Measurements from ENCODE around the gene NR3C2. TPM values are rescaled to one million over a fixed set of nuclear protein-coding genes. Genes with fewer than 3 reads are reported as not detected.

Gene NR3C2
- total RNA-seq, 5 donors from 2014 or later (not counting 1 experiment from before 2014, with no cell fraction given), result 33.5 to 60.4 (median 34.5) TPM

DNA sequence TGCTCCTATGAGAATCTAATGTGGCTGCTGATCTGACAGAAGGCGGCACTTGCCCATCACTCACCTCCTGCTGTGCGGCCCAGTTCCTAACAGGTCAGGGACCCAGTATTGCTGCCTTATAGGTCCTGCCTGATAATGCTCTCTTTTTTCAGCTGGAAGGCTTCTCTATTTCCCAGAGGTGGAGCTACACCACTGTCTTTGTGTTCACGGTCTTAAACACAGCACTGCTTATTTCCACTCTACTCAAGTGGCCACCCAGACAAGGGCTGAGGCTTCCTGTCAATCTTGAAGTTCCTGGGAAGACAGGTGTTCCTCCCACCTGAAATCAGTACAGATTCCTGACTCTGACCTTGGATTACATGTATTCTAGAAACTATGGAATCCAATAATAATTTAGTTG lies 270.6 kb downstream of the NR3C2 start:
- POLR2A ChIA-PET, result no interaction called here
- no peak for ATAC-seq (replicated peaks in 1 of 4)
- H3K27me3 Mint-ChIP-seq, result no peaks in the 10 kb centered on the region
- no peak for DNase-seq
- H3K9me3 Mint-ChIP-seq, result peaks cover 0 to 2% (median 0%) of the 10 kb centered on the region in 3 donors
- no peaks in the 10 kb centered on the region for H3K9me3 ChIP-seq
- no peak overlapping the region for H3K27ac ChIP-seq (ENCODE audit: low read length)
- no peaks in the 10 kb centered on the region for H3K36me3 ChIP-seq (ENCODE audit: control insufficient read depth in 2 of 2, extremely low read depth in 1 of 2, insufficient read depth in 1 of 2, low read length in 1 of 2)
- H3K27ac Mint-ChIP-seq, result peak overlapping the region in 1 of 2 donors; percentile 12
- peaks cover 0 to 9% of the 10 kb centered on the region in 2 experiments for H3K4me1 ChIP-seq (ENCODE audit: control insufficient read depth in 1 of 2, extremely low read depth in 1 of 2, insufficient read depth in 2 of 2, low read length in 2 of 2)
- CTCF ChIA-PET, result interaction anchor here in 1 of 2 donors (0.5 kb wide), 1 partner anchor 119 kb away, joined by 3 read pairs; no protein-coding TSS in a partner anchor
- peaks cover 28 to 46% (median 40%) of the 10 kb centered on the region in 3 donors for H3K4me1 Mint-ChIP-seq
- peaks cover 35% of the 10 kb centered on the region for H3K36me3 Mint-ChIP-seq
- H3K27me3 ChIP-seq (replicated peaks in 1 of 2; ENCODE audit: control insufficient read depth in 2 of 2, extremely low read depth in 1 of 2, insufficient read depth in 2 of 2, low read length in 1 of 2), result no peaks in the 10 kb centered on the region
- H3K4me3 Mint-ChIP-seq, result no peak overlapping the region
- H3K4me3 ChIP-seq (ENCODE audit: control insufficient read depth in 1 of 2, extremely low read depth in 1 of 2, low read length in 1 of 2), result no peak overlapping the region
- 83% methylated on average over 3 of the region's 3 CpGs for WGBS (ENCODE audit: insufficient coverage)

DNA sequence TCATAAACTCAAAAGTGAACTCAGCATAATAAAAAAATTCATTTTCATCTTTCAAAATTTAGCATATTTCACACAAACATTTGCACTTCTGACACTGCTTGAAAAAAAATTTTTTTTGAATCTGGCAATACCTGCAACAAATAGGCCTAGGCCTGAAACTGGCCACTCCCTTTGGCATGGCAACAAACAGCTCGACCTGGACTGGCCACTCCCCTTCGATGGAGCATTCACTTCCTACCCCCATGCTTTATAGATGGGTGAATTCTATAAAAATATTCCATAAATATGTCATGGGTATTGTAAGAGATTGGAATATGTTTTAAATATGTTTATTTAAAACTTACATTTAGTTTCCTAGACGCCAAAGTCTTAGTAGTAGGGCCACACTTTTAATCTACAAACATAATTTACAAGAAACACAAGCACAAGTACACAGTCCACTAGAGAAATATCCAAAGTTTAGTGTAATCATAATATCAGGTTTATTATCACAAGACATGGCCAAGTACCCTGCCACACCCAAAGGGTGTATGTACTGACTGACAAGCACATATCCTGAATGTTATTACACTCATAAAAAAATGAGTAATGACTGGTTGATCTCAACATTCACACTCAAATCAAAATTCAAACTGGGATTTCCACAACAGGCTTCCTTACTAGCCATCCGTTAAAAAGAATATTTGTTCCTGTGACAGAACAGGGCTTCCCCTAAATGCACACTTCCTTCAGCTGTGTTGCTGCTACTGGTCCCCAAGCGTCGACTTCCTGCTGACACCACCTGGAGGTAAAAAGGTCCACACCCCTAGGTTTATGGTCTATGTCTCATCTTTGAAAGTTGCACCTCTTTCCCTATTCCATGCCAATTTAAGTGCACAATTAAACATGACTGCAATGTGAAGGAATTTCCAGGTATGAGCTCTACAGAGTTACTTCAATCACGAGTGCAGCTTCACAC lies 271.5 kb downstream of the NR3C2 start:
- Mint-ChIP-seq H3K27ac (peak overlapping the region; percentile 4 to 49), H3K27me3 (no peaks in the 10 kb centered on the region), H3K36me3 (peaks cover 32% of the 10 kb centered on the region), H3K4me1 (peaks cover 29 to 46% (median 40%) of the 10 kb centered on the region in 3 donors), H3K9me3 (peaks cover 0 to 2% (median 0%) of the 10 kb centered on the region in 3 donors), H3K4me3 (no peak overlapping the region)
- Histone ChIP-seq H3K9me3 (no peaks in the 10 kb centered on the region), H3K27me3 (replicated peaks in 1 of 2; ENCODE audit: control insufficient read depth in 2 of 2, extremely low read depth in 1 of 2, insufficient read depth in 2 of 2, low read length in 1 of 2) (no peaks in the 10 kb centered on the region), H3K4me1 (ENCODE audit: control insufficient read depth in 1 of 2, extremely low read depth in 1 of 2, insufficient read depth in 2 of 2, low read length in 2 of 2) (peaks cover 0 to 9% of the 10 kb centered on the region in 2 experiments), H3K36me3 (ENCODE audit: control insufficient read depth in 2 of 2, extremely low read depth in 1 of 2, insufficient read depth in 1 of 2, low read length in 1 of 2) (no peaks in the 10 kb centered on the region), H3K27ac (ENCODE audit: low read length) (no peak overlapping the region), H3K4me3 (ENCODE audit: control insufficient read depth in 1 of 2, extremely low read depth in 1 of 2, low read length in 1 of 2) (no peak overlapping the region)
- ChIA-PET POLR2A (no interaction called here), CTCF (interaction anchor here in 1 of 2 donors (0.5 kb wide), 1 partner anchor 118 kb away, joined by 3 read pairs; no protein-coding TSS in a partner anchor)
- DNase-seq, result peak in 4 of 35 experiments; percentile 1 to 21 (median 14)
- peak; percentile 45 to 77 (median 70) for ATAC-seq (replicated peaks in 1 of 4)
- WGBS (ENCODE audit: insufficient coverage), result 27% methylated on average over 3 of the region's 7 CpGs

DNA sequence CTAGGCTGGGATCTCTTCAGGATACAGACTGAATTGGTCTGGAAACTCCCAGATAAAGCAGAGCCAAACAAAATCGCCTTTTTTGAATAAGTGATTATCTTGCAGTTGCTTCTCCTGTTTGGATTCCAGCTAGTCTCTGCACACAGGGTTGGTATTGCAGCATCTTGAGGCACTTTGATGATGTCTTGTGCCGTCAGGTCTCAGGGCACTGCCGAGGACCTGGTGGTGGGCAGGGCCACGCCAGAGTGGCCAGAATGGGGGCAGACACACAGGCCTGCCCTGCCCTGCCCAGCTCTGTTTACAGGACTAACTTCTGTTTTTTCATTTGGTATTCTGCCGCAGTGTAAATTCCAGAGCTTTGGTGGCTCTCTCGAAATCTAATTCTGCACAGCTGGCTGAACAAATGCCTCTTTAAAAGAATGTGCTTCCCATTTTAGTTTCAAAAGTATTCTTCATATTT lies 276.1 kb downstream of the NR3C2 start:
- Mint-ChIP-seq H3K27ac (no peak overlapping the region), H3K4me1 (peaks cover 13 to 38% (median 14%) of the 10 kb centered on the region in 3 donors), H3K4me3 (no peak overlapping the region), H3K27me3 (no peaks in the 10 kb centered on the region), H3K9me3 (no peaks in the 10 kb centered on the region), H3K36me3 (peaks cover 20% of the 10 kb centered on the region)
- Histone ChIP-seq H3K9me3 (no peaks in the 10 kb centered on the region), H3K27ac (ENCODE audit: low read length) (no peak overlapping the region), H3K36me3 (ENCODE audit: control insufficient read depth in 2 of 2, extremely low read depth in 1 of 2, insufficient read depth in 1 of 2, low read length in 1 of 2) (no peaks in the 10 kb centered on the region), H3K27me3 (replicated peaks in 1 of 2; ENCODE audit: control insufficient read depth in 2 of 2, extremely low read depth in 1 of 2, insufficient read depth in 2 of 2, low read length in 1 of 2) (no peaks in the 10 kb centered on the region), H3K4me3 (ENCODE audit: control insufficient read depth in 1 of 2, extremely low read depth in 1 of 2, low read length in 1 of 2) (no peak overlapping the region), H3K4me1 (ENCODE audit: control insufficient read depth in 1 of 2, extremely low read depth in 1 of 2, insufficient read depth in 2 of 2, low read length in 2 of 2) (peaks cover 0 to 4% of the 10 kb centered on the region in 2 experiments)
- DNase-seq (no peak), ATAC-seq (replicated peaks in 1 of 4) (no peak)
- CTCF ChIA-PET, result interaction anchor here in 1 of 2 donors (0.6 kb wide), 1 partner anchor 588 kb away, joined by 3 read pairs; no protein-coding TSS in a partner anchor
- 95% methylated on average over 4 of the region's 6 CpGs for WGBS (ENCODE audit: insufficient coverage)
- POLR2A ChIA-PET, result no interaction called here

DNA sequence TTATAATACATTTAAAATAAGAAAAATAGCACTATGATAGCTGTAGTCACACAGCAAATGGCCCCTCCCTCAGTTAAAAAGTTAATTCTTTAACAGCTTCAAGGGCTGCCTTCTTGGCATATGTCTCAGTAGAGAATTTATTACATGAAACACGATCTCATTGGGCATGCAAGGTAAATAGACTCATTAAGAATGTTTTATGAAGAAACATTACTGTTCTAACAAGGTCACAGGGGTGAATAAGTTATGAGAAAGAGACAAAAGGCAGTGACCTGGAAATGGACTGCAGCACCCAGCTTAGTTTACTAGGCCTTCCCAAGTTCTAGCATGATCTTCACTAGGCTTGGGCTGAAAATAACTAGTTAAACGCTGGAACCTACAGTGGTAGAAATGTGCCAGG lies 277.7 kb downstream of the NR3C2 start:
- Mint-ChIP-seq H3K36me3 (peaks cover 15% of the 10 kb centered on the region), H3K4me1 (peaks cover 7 to 30% (median 9%) of the 10 kb centered on the region in 3 donors), H3K27me3 (no peaks in the 10 kb centered on the region), H3K27ac (no peak overlapping the region), H3K4me3 (no peak overlapping the region), H3K9me3 (no peaks in the 10 kb centered on the region)
- H3K9me3 ChIP-seq, result no peaks in the 10 kb centered on the region
- no peaks in the 10 kb centered on the region for H3K27me3 ChIP-seq (replicated peaks in 1 of 2; ENCODE audit: control insufficient read depth in 2 of 2, extremely low read depth in 1 of 2, insufficient read depth in 2 of 2, low read length in 1 of 2)
- DNase-seq (no peak), ATAC-seq (replicated peaks in 1 of 4) (no peak)
- H3K27ac ChIP-seq (ENCODE audit: low read length), result no peak overlapping the region
- no peaks in the 10 kb centered on the region for H3K4me1 ChIP-seq (ENCODE audit: control insufficient read depth in 1 of 2, extremely low read depth in 1 of 2, insufficient read depth in 2 of 2, low read length in 2 of 2)
- H3K36me3 ChIP-seq (ENCODE audit: control insufficient read depth in 2 of 2, extremely low read depth in 1 of 2, insufficient read depth in 1 of 2, low read length in 1 of 2), result no peaks in the 10 kb centered on the region
- POLR2A ChIA-PET, result no interaction called here
- WGBS (ENCODE audit: insufficient coverage), result no CpG with 5 or more reads among the region's 2 CpGs
- H3K4me3 ChIP-seq (ENCODE audit: control insufficient read depth in 1 of 2, extremely low read depth in 1 of 2, low read length in 1 of 2), result no peak overlapping the region
- CTCF ChIA-PET, result interaction anchor here in 1 of 2 donors (0.6 kb wide), 2 partner anchors 59 to 645 kb away, joined by 3 read pairs; no protein-coding TSS in a partner anchor

DNA sequence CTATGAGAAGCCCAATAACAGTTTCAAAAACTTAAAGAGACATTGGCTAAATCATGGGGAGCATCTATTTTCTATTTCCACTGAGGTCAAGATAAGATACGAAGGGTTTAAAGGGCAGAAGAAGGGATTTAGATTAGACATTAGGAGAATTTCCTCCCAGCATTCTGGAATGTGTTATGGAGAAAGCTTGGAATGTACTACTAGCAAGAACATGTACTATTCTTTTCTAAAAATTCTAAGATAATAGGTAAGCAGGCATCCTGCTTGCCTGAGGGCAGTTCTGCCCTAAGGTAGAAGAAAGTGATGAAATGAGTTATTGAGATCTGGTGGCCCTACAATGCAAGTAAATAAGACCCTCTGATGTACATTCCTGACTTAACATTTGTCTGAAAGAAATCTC lies 279.2 kb downstream of the NR3C2 start:
- Mint-ChIP-seq H3K4me1 (peaks cover 7 to 26% (median 9%) of the 10 kb centered on the region in 3 donors), H3K27ac (no peak overlapping the region)
- POLR2A ChIA-PET, result no interaction called here

DNA sequence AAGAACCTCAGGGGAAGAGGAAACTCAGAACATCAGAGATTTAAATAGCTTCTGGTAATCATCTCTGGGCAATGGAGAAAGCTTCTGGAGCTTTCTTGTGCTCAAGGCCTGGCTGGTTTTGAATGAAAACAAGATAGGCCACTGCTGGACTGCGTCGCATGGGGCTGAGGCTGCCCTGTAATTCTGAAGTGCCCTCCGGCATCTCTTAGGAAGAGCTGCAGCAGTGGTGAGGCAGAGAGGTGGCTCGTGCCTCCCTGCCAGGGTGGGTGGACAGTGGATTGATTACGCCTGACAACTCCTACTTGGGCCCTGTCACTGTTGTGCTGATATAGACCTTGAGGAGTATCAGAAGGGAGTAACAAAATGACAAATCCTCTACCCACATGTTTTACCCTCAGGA lies 279.7 kb downstream of the NR3C2 start:
- no peak overlapping the region for H3K4me3 ChIP-seq (ENCODE audit: control insufficient read depth in 1 of 2, extremely low read depth in 1 of 2, low read length in 1 of 2)
- ATAC-seq (replicated peaks in 1 of 4) (no peak), DNase-seq (no peak)
- H3K27ac ChIP-seq (ENCODE audit: low read length), result no peak overlapping the region
- ChIA-PET CTCF (no interaction called here), POLR2A (no interaction called here)
- no peaks in the 10 kb centered on the region for H3K9me3 ChIP-seq
- Mint-ChIP-seq H3K36me3 (peaks cover 17% of the 10 kb centered on the region), H3K27me3 (no peaks in the 10 kb centered on the region), H3K4me3 (no peak overlapping the region), H3K27ac (no peak overlapping the region), H3K4me1 (peaks cover 6 to 23% (median 7%) of the 10 kb centered on the region in 3 donors), H3K9me3 (peaks cover 0 to 7% (median 0%) of the 10 kb centered on the region in 3 donors)
- H3K27me3 ChIP-seq (replicated peaks in 1 of 2; ENCODE audit: control insufficient read depth in 2 of 2, extremely low read depth in 1 of 2, insufficient read depth in 2 of 2, low read length in 1 of 2), result no peaks in the 10 kb centered on the region
- 100% methylated on average over 3 of the region's 5 CpGs for WGBS (ENCODE audit: insufficient coverage)
- no peaks in the 10 kb centered on the region for H3K4me1 ChIP-seq (ENCODE audit: control insufficient read depth in 1 of 2, extremely low read depth in 1 of 2, insufficient read depth in 2 of 2, low read length in 2 of 2)
- no peaks in the 10 kb centered on the region for H3K36me3 ChIP-seq (ENCODE audit: control insufficient read depth in 2 of 2, extremely low read depth in 1 of 2, insufficient read depth in 1 of 2, low read length in 1 of 2)

More for the DNA sequence above, 279.2 kb downstream of the NR3C2 start:
- Mint-ChIP-seq H3K9me3 (peaks cover 0 to 6% (median 0%) of the 10 kb centered on the region in 3 donors), H3K27me3 (no peaks in the 10 kb centered on the region), H3K4me3 (no peak overlapping the region), H3K36me3 (peaks cover 16% of the 10 kb centered on the region)
- Histone ChIP-seq H3K36me3 (ENCODE audit: control insufficient read depth in 2 of 2, extremely low read depth in 1 of 2, insufficient read depth in 1 of 2, low read length in 1 of 2) (no peaks in the 10 kb centered on the region), H3K4me3 (ENCODE audit: control insufficient read depth in 1 of 2, extremely low read depth in 1 of 2, low read length in 1 of 2) (no peak overlapping the region), H3K27me3 (replicated peaks in 1 of 2; ENCODE audit: control insufficient read depth in 2 of 2, extremely low read depth in 1 of 2, insufficient read depth in 2 of 2, low read length in 1 of 2) (no peaks in the 10 kb centered on the region), H3K4me1 (ENCODE audit: control insufficient read depth in 1 of 2, extremely low read depth in 1 of 2, insufficient read depth in 2 of 2, low read length in 2 of 2) (no peaks in the 10 kb centered on the region), H3K9me3 (no peaks in the 10 kb centered on the region), H3K27ac (ENCODE audit: low read length) (no peak overlapping the region)
- CTCF ChIA-PET, result no interaction called here
- ATAC-seq (replicated peaks in 1 of 4), result no peak
- WGBS (ENCODE audit: insufficient coverage), result no CpG with 5 or more reads among the region's 1 CpG
- DNase-seq, result no peak
